HEK293T (cell line): ENCODE measurements around the gene SLC4A7.
"Not testable (repeated sequence)": the region's sequence is repeated elsewhere in the genome, so short reads cannot be mapped to it uniquely, and the experiment has no call there.

Experiments
- BHLHE40 ChIP-seq: fragments of 450-650 bp; IDR thresholded peaks from 2 replicates; pipeline ENCODE4 v1.6.1; 2016; ENCODE audit warnings: mild to moderate bottlenecking, moderate library complexity, borderline replicate concordance
- CTBP1 ChIP-seq: fragments of 450-650 bp; IDR thresholded peaks from 2 replicates; pipeline ENCODE4 v1.6.1; 2016; ENCODE audit warnings: borderline replicate concordance
- ELF4 ChIP-seq: fragments of 450-650 bp; IDR thresholded peaks from 2 replicates; pipeline ENCODE4 v1.6.1; 2017; ENCODE audit warnings: antibody characterized with exemption
- FOXA1 ChIP-seq: fragments of 450-650 bp; IDR thresholded peaks from 2 replicates; pipeline ENCODE4 v1.6.1; 2016; ENCODE audit warnings: mild to moderate bottlenecking
- FOXK2 ChIP-seq: fragments of 450-650 bp; IDR thresholded peaks from 2 replicates; pipeline ENCODE4 v1.6.1; 2016; ENCODE audit warnings: mild to moderate bottlenecking
- FOXM1 ChIP-seq: fragments of 450-650 bp; IDR thresholded peaks from 2 replicates; pipeline ENCODE4 v1.6.1; 2017; ENCODE audit warnings: mild to moderate bottlenecking, borderline replicate concordance
- HDGF ChIP-seq: fragments of 450-650 bp; IDR thresholded peaks from 2 replicates; pipeline ENCODE4 v1.6.1; 2017; ENCODE audit warnings: antibody characterized with exemption, borderline replicate concordance
- LEF1 ChIP-seq: fragments of 450-650 bp; IDR thresholded peaks from 2 replicates; pipeline ENCODE4 v1.6.1; 2017; ENCODE audit warnings: mild to moderate bottlenecking, borderline replicate concordance
- NFRKB ChIP-seq: fragments of 450-650 bp; IDR thresholded peaks from 2 replicates; pipeline ENCODE4 v1.6.1; 2016; ENCODE audit warnings: mild to moderate bottlenecking, moderate library complexity
- SP1 ChIP-seq: fragments of 450-650 bp; IDR thresholded peaks from 2 replicates; pipeline ENCODE4 v1.6.1; 2017
- SUZ12 ChIP-seq: fragments of 450-650 bp; IDR thresholded peaks from 2 replicates; pipeline ENCODE4 v1.6.1; 2016; ENCODE audit warnings: mild to moderate bottlenecking
- ZNF384 ChIP-seq: fragments of 450-650 bp; IDR thresholded peaks from 2 replicates; pipeline ENCODE4 v1.6.1; 2016
- TF ChIP-seq, protein P1 (sequence below): fragments of 450-650 bp; IDR thresholded peaks from 2 replicates; pipeline ENCODE4 v1.6.1; 2016

DNA sequence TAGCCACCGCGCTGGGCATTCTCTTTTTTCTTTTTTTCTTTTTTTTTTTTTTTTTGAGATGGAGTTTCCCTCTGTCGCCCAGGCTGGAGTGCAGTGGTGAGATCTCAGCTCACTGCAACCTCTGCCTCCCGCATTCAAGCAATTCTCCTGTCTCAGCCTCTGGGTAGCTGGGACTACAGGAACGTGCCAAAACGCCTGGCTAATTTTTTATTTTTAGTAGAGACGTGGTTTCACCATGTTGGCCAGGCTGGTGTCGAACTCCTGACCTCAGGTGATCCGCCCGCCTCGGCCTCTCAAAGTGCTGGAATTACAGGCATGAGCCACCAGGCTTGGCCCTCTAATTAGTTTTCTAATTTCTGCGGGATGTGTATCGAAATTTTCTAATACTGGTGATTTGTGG is 41.2 kb downstream of the SLC4A7 start:
- not testable (repeated sequence) for TF ChIP-seq SUZ12, FOXK2, BHLHE40, SP1, ELF4, HDGF, LEF1, ZNF384, FOXM1, FOXA1, NFRKB, CTBP1
- TF ChIP-seq, protein P1, sequence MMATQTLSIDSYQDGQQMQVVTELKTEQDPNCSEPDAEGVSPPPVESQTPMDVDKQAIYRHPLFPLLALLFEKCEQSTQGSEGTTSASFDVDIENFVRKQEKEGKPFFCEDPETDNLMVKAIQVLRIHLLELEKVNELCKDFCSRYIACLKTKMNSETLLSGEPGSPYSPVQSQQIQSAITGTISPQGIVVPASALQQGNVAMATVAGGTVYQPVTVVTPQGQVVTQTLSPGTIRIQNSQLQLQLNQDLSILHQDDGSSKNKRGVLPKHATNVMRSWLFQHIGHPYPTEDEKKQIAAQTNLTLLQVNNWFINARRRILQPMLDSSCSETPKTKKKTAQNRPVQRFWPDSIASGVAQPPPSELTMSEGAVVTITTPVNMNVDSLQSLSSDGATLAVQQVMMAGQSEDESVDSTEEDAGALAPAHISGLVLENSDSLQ = not testable (repeated sequence)
